ENCODE data around the gene POLR2J2. TPM values are rescaled to one million over a fixed set of nuclear protein-coding genes. Genes with fewer than 3 reads are reported as not detected.
"Not testable (repeated sequence)": the region's sequence is repeated elsewhere in the genome, so short reads cannot be mapped to it uniquely, and the experiment has no call there.

The POLR2J2 gene
- total RNA-seq, 1 experiment from 2014 or later: 4.1 TPM

DNA sequence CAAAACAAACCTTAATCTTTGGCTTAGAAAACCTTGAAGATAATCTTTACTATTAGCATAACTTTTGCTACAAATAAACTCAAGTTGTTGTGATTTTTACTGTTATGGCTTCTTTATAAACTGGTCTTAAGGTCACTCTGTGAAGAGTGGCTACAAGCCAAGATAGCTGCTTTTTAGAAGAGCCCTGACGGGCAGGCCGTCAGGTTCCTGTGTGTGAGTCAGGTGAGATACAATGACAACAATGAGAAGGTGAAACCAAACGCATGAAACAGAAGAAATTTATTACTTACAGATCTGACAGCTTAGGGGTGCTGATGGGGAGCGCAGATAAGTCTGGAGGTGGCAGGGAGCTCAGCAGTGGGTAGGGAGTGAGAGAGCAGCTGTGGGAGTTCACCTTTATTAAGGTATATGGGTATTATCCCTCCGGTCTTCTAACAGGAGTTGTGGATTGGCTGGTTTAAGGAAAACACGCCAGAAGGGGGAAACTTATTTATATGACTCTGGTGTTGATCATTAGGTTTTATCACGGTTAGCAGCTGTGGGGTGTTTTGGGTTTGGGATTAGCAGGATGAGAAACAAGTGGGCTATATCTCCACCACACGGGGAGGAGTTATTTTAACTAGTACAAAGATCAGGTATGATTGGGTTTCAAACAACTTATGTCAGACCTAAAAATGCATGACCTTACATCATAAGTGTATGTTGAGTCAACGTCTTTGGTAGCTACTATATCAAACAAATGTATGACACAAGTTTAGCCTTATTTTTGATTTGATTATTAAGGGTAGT lies 27.7 kb upstream of the POLR2J2 start:
- BruUV-seq (replicated peaks); H3K9me3 ChIP-seq (ENCODE audit: low read length); CTCF ChIA-PET; H3K9ac ChIP-seq (ENCODE audit: low read length); H3K4me3 ChIP-seq (ENCODE audit: low read length); intact Hi-C loops (cut with micrococcal nuclease); H3K4me1 ChIP-seq (ENCODE audit: insufficient read depth, low read length); POLR2A ChIA-PET (ENCODE audit: unreplicated experiment); H3K36me3 ChIP-seq (ENCODE audit: low read depth, low read length); H3K27me3 ChIP-seq (ENCODE audit: low read length); H2AFZ ChIP-seq (ENCODE audit: low read length); H3K27ac ChIP-seq (ENCODE audit: low read length); H3F3A ChIP-seq (ENCODE audit: low read length, unreplicated experiment); H4K20me1 ChIP-seq (ENCODE audit: low read length); H3K9me2 ChIP-seq (replicated peaks; ENCODE audit: low read length); H3K79me2 ChIP-seq (ENCODE audit: low read length): not testable (repeated sequence)
- ATAC-seq (peak; percentile 43; the same call in 1 of the 2 replicates), DNase-seq (peak; percentile 52)
- peak overlapping the region; percentile 22; the same call in 1 of the 2 replicates for H3K4me2 ChIP-seq (ENCODE audit: low read length)

DNA sequence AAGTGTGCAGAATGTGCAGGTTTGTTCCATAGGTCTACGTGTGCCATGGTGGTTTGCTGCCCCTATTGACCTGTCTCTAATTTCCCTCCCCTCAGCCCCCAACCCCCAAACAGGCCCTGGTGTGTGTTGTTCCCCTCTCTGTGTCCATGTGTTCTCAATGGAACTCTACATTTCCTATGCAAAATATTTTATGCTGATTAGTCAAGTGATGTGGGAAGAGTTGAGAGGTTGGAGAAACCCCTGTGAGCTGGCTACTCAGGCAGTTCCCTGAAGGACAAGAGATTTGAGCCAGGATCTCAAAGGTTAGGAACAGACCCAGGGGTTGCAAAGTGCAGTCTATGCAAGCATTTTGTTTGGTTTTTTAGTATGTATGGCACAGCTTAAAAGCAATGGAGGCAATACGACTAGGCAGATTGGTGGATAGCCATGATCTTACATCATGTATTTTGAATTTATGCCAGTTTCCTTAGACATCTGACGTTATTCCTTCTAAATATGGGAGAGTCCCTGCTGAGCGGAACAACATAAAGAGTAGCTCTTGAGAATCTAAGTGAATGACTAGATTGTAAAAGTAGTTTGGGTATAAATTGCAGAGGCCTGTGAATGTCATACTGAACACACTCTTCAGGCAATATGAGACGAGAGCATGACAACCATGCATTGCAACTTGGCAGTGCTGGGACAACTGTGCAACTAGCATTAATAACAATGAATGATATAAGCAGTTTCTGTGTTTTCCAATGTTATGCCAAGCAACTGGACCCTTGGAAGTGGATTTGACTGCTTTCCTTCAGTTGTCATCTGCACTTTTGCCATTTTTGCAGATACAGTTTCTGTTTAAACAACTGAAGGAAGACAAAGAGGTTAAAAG lies 26.4 kb upstream of the POLR2J2 start:
- not testable (repeated sequence) for H3F3A ChIP-seq (ENCODE audit: low read length, unreplicated experiment)

DNA sequence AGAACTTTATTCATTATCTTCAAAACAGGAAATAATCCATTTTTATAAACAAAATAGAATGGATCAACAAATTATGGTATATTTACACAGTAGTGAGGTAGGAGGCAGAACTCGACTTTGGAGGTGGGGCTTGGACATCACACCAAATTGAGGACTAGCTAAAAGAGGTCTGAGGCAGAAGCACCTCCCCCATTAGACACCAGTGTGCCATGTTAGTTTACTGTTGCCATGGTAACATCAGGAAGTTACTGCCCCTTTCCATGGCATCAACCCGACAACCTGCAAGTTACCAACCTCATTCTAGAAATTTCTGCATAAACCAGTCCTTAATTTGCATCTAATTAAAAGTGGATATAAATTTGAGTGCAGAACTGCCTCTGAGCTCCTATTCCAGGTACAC lies 24.5 kb upstream of the POLR2J2 start:
- H3F3A ChIP-seq (ENCODE audit: low read length, unreplicated experiment); ATAC-seq; H3K4me1 ChIP-seq (ENCODE audit: insufficient read depth, low read length); H3K27me3 ChIP-seq (ENCODE audit: low read length); POLR2A ChIA-PET (ENCODE audit: unreplicated experiment); H2AFZ ChIP-seq (ENCODE audit: low read length); H3K36me3 ChIP-seq (ENCODE audit: low read depth, low read length); H4K20me1 ChIP-seq (ENCODE audit: low read length); H3K9ac ChIP-seq (ENCODE audit: low read length); H3K9me2 ChIP-seq (replicated peaks; ENCODE audit: low read length); BruUV-seq (replicated peaks); intact Hi-C loops (cut with micrococcal nuclease); H3K4me2 ChIP-seq (ENCODE audit: low read length); DNase-seq; H3K79me2 ChIP-seq (ENCODE audit: low read length); CTCF ChIA-PET; H3K4me3 ChIP-seq (ENCODE audit: low read length); H3K27ac ChIP-seq (ENCODE audit: low read length); H3K9me3 ChIP-seq (ENCODE audit: low read length): not testable (repeated sequence)

More for the DNA sequence above, 26.4 kb upstream of the POLR2J2 start:
- H3K4me1 ChIP-seq (ENCODE audit: insufficient read depth, low read length); H4K20me1 ChIP-seq (ENCODE audit: low read length); H3K4me2 ChIP-seq (ENCODE audit: low read length); H3K9me3 ChIP-seq (ENCODE audit: low read length); H3K9me2 ChIP-seq (replicated peaks; ENCODE audit: low read length); H2AFZ ChIP-seq (ENCODE audit: low read length); H3K36me3 ChIP-seq (ENCODE audit: low read depth, low read length); DNase-seq; H3K9ac ChIP-seq (ENCODE audit: low read length); H3K27me3 ChIP-seq (ENCODE audit: low read length); CTCF ChIA-PET; H3K79me2 ChIP-seq (ENCODE audit: low read length); POLR2A ChIA-PET (ENCODE audit: unreplicated experiment); H3K27ac ChIP-seq (ENCODE audit: low read length); BruUV-seq (replicated peaks); H3K4me3 ChIP-seq (ENCODE audit: low read length); intact Hi-C loops (cut with micrococcal nuclease); ATAC-seq: not testable (repeated sequence)

GRCh38 chr7:102695033-102695552 lies 23.6 kb upstream of the POLR2J2 start:
- H3K4me3 ChIP-seq (ENCODE audit: low read length); H3K27ac ChIP-seq (ENCODE audit: low read length); H3F3A ChIP-seq (ENCODE audit: low read length, unreplicated experiment); H3K9me3 ChIP-seq (ENCODE audit: low read length); H3K27me3 ChIP-seq (ENCODE audit: low read length); DNase-seq; CTCF ChIA-PET; POLR2A ChIA-PET (ENCODE audit: unreplicated experiment); H4K20me1 ChIP-seq (ENCODE audit: low read length); H2AFZ ChIP-seq (ENCODE audit: low read length); H3K36me3 ChIP-seq (ENCODE audit: low read depth, low read length); H3K4me1 ChIP-seq (ENCODE audit: insufficient read depth, low read length); H3K4me2 ChIP-seq (ENCODE audit: low read length); H3K9me2 ChIP-seq (replicated peaks; ENCODE audit: low read length); intact Hi-C loops (cut with micrococcal nuclease); BruUV-seq (replicated peaks); H3K9ac ChIP-seq (ENCODE audit: low read length); H3K79me2 ChIP-seq (ENCODE audit: low read length); ATAC-seq: not testable (repeated sequence)

GRCh38 chr7:102694008-102694407 lies 22.5 kb upstream of the POLR2J2 start:
- H3F3A ChIP-seq (ENCODE audit: low read length, unreplicated experiment); ATAC-seq; H3K9ac ChIP-seq (ENCODE audit: low read length); POLR2A ChIA-PET (ENCODE audit: unreplicated experiment); H3K27ac ChIP-seq (ENCODE audit: low read length); DNase-seq; H3K4me2 ChIP-seq (ENCODE audit: low read length); H2AFZ ChIP-seq (ENCODE audit: low read length); BruUV-seq (replicated peaks); H3K4me1 ChIP-seq (ENCODE audit: insufficient read depth, low read length); H3K36me3 ChIP-seq (ENCODE audit: low read depth, low read length); H3K9me2 ChIP-seq (replicated peaks; ENCODE audit: low read length); intact Hi-C loops (cut with micrococcal nuclease); H4K20me1 ChIP-seq (ENCODE audit: low read length); H3K79me2 ChIP-seq (ENCODE audit: low read length); H3K9me3 ChIP-seq (ENCODE audit: low read length); CTCF ChIA-PET; H3K4me3 ChIP-seq (ENCODE audit: low read length); H3K27me3 ChIP-seq (ENCODE audit: low read length): not testable (repeated sequence)

GRCh38 chr7:102690602-102691001 lies 19.1 kb upstream of the POLR2J2 start:
- H3K4me3 ChIP-seq (ENCODE audit: low read length); H3K79me2 ChIP-seq (ENCODE audit: low read length); H3K27ac ChIP-seq (ENCODE audit: low read length); DNase-seq; H3K9me2 ChIP-seq (replicated peaks; ENCODE audit: low read length); H2AFZ ChIP-seq (ENCODE audit: low read length); H3K36me3 ChIP-seq (ENCODE audit: low read depth, low read length); H4K20me1 ChIP-seq (ENCODE audit: low read length); POLR2A ChIA-PET (ENCODE audit: unreplicated experiment); H3K27me3 ChIP-seq (ENCODE audit: low read length); H3K4me1 ChIP-seq (ENCODE audit: insufficient read depth, low read length); H3K4me2 ChIP-seq (ENCODE audit: low read length); intact Hi-C loops (cut with micrococcal nuclease); CTCF ChIA-PET; BruUV-seq (replicated peaks); H3K9ac ChIP-seq (ENCODE audit: low read length); H3F3A ChIP-seq (ENCODE audit: low read length, unreplicated experiment); H3K9me3 ChIP-seq (ENCODE audit: low read length); ATAC-seq: not testable (repeated sequence)

Data from PC-3 (cell line).